Stimulated activated CD8-positive, alpha-beta memory T cell treated with anti-CD3 and anti-CD28 coated beads, Interleukin-7, amount 100 ng/mL, for 24 hours (primary cell): Measurements from ENCODE around the gene CFD.
"Not testable (repeated sequence)": the region's sequence is repeated elsewhere in the genome, so short reads cannot be mapped to it uniquely, and the experiment has no call there.

Source experiments
- DNase-seq: peaks from one replicate; pipeline ENCODE4 v3.0.0-alpha.2; 2020; ENCODE audit warnings: low read depth

CFD gene

GRCh38 chr19:825897-826644, 33.4 kb upstream of the CFD start:
- no peak for DNase-seq

GRCh38 chr19:827314-827709, 32.2 kb upstream of the CFD start:
- DNase-seq: no peak

- DNase-seq: no peak
Observed at GRCh38 chr19:827710-828321, 31.6 kb upstream of the CFD start, which contains the start of gene AZU1. AZU1 (plus strand) TSS chr19:827837; CDS start chr19:827847, 10 bp downstream.

GRCh38 chr19:829129-829758, 30.2 kb upstream of the CFD start:
- no peak for DNase-seq

- DNase-seq: no peak
Observed at GRCh38 chr19:831407-832369, 27.8 kb upstream of the CFD start.

- no peak for DNase-seq
Observed at GRCh38 chr19:834216-834615, 25.2 kb upstream of the CFD start.

- no peak for DNase-seq
Observed at GRCh38 chr19:835210-835810, 24.2 kb upstream of the CFD start.

GRCh38 chr19:840519-841206, 18.8 kb upstream of the CFD start, which contains the start of gene PRTN3:
PRTN3 (plus strand) TSS chr19:840999; CDS start chr19:841009, 10 bp downstream.
- no peak for DNase-seq

- DNase-seq: not testable (repeated sequence)
Observed at GRCh38 chr19:842802-843179, 16.7 kb upstream of the CFD start.

GRCh38 chr19:843180-843835, 16.2 kb upstream of the CFD start:
- DNase-seq: no peak

GRCh38 chr19:843836-844545, 15.5 kb upstream of the CFD start:
- no peak for DNase-seq

- DNase-seq: no peak
Observed at GRCh38 chr19:844546-844971, 14.9 kb upstream of the CFD start.

GRCh38 chr19:845707-846521, 13.6 kb upstream of the CFD start:
- DNase-seq: no peak

GRCh38 chr19:848386-848921, 11.0 kb upstream of the CFD start:
- no peak for DNase-seq

- not testable (repeated sequence) for DNase-seq
Observed at GRCh38 chr19:849195-849594, 10.3 kb upstream of the CFD start.

GRCh38 chr19:850221-850978, 9.1 kb upstream of the CFD start:
- no peak for DNase-seq

GRCh38 chr19:850979-851335, 8.5 kb upstream of the CFD start:
- no peak for DNase-seq
